ENCODE data around the gene AFF3.

DNA sequence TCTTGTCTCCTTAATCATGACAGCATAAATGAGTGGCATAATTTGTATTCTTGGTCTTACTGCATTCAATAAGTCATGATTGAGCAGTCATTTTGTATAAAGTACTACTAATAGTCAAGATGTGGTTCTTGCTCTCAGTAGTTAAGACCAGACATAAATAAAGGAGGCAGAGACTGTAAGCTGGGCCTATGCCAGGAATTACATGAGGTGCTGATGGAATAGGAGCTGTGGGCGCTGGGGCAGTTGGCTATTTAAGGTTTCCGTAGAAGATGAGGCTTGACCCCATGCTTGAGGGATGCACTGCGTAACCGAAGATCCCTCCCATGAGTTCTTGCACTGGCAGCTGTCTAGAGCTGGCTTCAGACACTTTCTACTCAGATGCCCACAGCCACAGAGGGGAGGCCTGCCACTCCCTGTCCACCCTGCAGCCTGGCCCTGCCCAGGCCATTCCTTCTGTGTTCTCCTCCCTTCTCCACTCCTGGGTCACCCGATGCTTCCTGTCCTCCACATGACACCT, 501.7 kb downstream of the AFF3 start:
- TF ChIP-seq, protein P1, sequence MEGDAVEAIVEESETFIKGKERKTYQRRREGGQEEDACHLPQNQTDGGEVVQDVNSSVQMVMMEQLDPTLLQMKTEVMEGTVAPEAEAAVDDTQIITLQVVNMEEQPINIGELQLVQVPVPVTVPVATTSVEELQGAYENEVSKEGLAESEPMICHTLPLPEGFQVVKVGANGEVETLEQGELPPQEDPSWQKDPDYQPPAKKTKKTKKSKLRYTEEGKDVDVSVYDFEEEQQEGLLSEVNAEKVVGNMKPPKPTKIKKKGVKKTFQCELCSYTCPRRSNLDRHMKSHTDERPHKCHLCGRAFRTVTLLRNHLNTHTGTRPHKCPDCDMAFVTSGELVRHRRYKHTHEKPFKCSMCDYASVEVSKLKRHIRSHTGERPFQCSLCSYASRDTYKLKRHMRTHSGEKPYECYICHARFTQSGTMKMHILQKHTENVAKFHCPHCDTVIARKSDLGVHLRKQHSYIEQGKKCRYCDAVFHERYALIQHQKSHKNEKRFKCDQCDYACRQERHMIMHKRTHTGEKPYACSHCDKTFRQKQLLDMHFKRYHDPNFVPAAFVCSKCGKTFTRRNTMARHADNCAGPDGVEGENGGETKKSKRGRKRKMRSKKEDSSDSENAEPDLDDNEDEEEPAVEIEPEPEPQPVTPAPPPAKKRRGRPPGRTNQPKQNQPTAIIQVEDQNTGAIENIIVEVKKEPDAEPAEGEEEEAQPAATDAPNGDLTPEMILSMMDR (IDR thresholded peaks at IDR 0.05; ENCODE audit: control extremely low read depth in 1 of 3, insufficient read depth in 1 of 3, low read depth in 1 of 3, low read length in 3 of 3), result no peak
- TF ChIP-seq EZH2 (IDR thresholded peaks at IDR 0.05; ENCODE audit: low read depth, low read length, severe bottlenecking), result no peak
- no peak for TF ChIP-seq ZNF274 (IDR thresholded peaks at IDR 0.05; ENCODE audit: borderline replicate concordance, extremely low read depth, low read length)
- TF ChIP-seq, protein P2, sequence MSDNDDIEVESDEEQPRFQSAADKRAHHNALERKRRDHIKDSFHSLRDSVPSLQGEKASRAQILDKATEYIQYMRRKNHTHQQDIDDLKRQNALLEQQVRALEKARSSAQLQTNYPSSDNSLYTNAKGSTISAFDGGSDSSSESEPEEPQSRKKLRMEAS (IDR thresholded peaks at IDR 0.05), result no peak
- no peak for TF ChIP-seq POLR2AphosphoS5 (IDR thresholded peaks at IDR 0.05; ENCODE audit: low read depth, low read length)
- TF ChIP-seq, protein P3, sequence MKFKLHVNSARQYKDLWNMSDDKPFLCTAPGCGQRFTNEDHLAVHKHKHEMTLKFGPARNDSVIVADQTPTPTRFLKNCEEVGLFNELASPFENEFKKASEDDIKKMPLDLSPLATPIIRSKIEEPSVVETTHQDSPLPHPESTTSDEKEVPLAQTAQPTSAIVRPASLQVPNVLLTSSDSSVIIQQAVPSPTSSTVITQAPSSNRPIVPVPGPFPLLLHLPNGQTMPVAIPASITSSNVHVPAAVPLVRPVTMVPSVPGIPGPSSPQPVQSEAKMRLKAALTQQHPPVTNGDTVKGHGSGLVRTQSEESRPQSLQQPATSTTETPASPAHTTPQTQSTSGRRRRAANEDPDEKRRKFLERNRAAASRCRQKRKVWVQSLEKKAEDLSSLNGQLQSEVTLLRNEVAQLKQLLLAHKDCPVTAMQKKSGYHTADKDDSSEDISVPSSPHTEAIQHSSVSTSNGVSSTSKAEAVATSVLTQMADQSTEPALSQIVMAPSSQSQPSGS (IDR thresholded peaks at IDR 0.05; ENCODE audit: low read length), result no peak
- no peak for TF ChIP-seq JUN (IDR thresholded peaks at IDR 0.05; ENCODE audit: low read depth, low read length)
- TF ChIP-seq POLR2A (IDR thresholded peaks at IDR 0.05; ENCODE audit: control extremely low read depth in 1 of 2, low read depth in 2 of 2, low read length in 2 of 2), result no peak
- TF ChIP-seq EGR1 (IDR thresholded peaks at IDR 0.05; ENCODE audit: borderline replicate concordance, low read depth, low read length), result no peak
- TF ChIP-seq POU5F1 (IDR thresholded peaks at IDR 0.05; ENCODE audit: low read depth, low read length), result no peak
- TF ChIP-seq GABPA (IDR thresholded peaks at IDR 0.05; ENCODE audit: borderline replicate concordance, insufficient read depth, low read length), result no peak
- TF ChIP-seq TEAD4 (IDR thresholded peaks at IDR 0.05; ENCODE audit: low read depth, low read length), result no peak
- TF ChIP-seq FOSL1 (IDR thresholded peaks at IDR 0.05; ENCODE audit: insufficient read depth, low read depth, low read length), result no peak
